Measurements from ENCODE around the gene DISP2.
A peak's percentile ranks its signal among the peaks of the same experiment; 100 is the strongest.

Gene DISP2

DNA sequence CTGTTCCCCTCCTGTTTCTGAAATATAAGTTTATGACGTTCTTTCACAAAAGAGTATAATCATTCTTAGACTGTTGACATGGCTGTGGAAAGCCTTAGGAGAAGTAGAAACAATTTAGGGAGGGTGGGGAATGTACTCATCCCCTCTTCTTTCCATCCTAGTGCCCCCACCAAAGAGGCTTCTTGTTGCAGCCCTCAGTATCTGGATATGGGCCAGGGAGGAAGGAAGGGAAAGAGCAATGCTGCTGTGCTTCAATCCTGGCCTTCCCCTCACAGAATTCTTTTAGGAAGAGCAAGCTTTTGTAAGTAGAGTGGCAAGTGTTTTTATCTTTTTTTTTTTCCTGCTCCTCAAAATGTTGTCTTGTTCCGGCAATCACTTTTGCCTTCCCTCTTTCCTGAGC lies 32.8 kb upstream of the DISP2 start:
- no peak for DNase-seq (ENCODE audit: low read depth in 1 of 2, low spot score in 1 of 2)

DNA sequence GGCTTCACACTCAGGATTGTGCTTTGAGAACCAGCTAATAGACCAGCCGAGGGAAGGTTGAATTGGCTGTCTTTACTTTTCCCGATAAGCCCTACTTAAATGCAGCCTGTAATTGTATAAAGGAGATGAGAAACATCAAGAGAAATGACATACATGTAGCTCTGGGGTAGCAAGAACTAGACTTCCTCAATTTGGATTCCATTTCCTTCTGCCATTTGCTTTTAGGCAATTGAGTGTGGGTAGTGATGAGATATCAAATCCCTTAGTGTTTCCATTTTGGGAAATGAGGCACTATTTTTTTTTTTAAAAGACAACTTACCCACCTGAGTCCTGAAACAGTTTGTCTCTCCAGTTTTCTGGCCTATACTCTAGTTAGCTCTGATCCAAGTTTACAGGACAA lies 32.3 kb upstream of the DISP2 start:
- no peak for DNase-seq (ENCODE audit: low read depth in 1 of 2, low spot score in 1 of 2)

- no peak for DNase-seq (ENCODE audit: low read depth in 1 of 2, low spot score in 1 of 2)
Observed at GRCh38 chr15:40327457-40327856, 30.6 kb upstream of the DISP2 start.

- DNase-seq (ENCODE audit: low read depth in 1 of 2, low spot score in 1 of 2), result no peak
Observed at GRCh38 chr15:40328176-40328575, 29.8 kb upstream of the DISP2 start.

DNA sequence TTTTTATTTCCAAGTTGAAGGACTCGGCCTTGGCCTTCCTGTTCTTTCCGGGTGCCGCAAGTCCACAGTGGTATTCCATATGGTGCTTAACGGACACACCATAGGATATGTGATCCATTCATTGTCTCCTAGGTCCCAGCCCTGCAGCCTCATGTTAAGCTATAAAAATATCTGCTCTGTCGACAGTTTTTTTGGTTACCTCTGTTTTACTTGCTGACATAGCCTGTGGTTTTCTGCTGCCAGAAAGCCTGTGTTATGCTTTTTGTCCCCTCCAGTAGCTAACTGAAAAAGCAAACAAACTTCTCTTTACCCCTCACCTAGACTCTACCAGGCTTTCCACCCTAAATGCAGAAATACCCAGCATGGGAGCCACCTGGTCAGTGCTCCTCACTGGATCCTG lies 29.3 kb upstream of the DISP2 start:
- DNase-seq (ENCODE audit: low read depth in 1 of 2, low spot score in 1 of 2), result no peak

GRCh38 chr15:40329804-40330203 lies 28.2 kb upstream of the DISP2 start:
- no peak for DNase-seq (ENCODE audit: low read depth in 1 of 2, low spot score in 1 of 2)

DNA sequence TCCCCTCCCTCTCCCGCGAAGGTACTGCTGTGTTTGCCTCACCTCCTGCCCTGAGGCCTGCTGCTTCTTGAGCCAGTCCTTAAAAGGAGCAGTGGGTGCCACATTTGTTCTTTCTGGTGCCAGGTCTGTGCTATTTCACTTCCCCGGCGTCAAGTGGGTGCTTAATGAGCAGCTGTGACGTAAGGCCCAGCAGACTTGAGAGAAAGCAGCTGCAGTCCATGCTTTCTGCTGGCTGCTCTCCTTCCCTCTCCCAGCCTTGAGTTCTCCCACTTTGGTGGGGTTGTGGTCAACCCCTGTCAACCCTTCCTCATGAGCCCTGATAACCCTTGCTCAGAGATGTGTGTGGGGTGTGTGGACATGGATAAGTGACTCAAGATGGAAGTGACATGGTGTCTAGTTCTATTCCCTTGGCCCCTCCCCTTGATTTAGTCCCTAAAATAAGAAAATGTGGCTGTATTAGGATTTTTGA lies 27.6 kb upstream of the DISP2 start:
- DNase-seq (ENCODE audit: low read depth in 1 of 2, low spot score in 1 of 2), result no peak

DNA sequence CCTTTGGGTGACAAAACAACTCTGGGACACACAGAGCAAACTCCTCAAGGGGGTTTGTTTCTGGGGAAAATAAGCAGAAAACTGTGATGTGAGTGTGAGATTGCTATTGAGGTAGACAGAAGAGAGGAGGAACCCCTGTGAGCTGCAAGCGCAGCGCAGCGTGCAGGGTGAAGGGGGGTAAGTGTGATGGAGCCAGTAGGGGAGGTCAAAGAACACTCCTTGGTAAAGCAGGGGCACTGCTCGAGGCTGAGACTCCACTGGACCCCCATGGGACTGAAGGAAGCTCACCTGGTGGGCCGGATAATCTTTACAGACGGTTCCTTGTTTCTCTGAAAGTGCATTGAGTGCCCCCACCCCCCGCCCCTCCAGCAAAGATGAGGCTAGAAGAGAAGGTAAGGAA lies 27.0 kb upstream of the DISP2 start:
- no peak for DNase-seq (ENCODE audit: low read depth in 1 of 2, low spot score in 1 of 2)

DNA sequence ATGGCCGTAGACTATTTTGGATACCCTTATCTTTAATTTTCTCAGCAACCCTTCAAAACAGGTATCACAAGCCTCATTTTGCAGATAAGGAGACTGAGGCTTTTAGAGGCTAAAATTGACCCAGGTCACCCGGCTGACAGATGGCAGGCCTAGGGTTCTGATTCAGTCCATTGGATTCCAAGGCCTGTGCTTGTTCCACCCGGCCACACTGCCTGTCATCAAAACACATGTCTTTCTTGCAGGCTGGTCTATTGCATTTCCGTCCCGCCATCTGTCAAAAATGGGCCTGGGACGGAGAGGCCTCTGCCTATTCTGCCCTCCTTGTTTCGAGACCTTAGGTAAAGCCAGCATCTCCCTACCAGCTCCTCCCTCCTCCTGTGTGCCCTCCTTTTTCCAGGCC lies 26.4 kb upstream of the DISP2 start:
- DNase-seq (ENCODE audit: low read depth in 1 of 2, low spot score in 1 of 2), result no peak

GRCh38 chr15:40332113-40332781 lies 25.8 kb upstream of the DISP2 start:
- no peak for DNase-seq (ENCODE audit: low read depth in 1 of 2, low spot score in 1 of 2)

DNA sequence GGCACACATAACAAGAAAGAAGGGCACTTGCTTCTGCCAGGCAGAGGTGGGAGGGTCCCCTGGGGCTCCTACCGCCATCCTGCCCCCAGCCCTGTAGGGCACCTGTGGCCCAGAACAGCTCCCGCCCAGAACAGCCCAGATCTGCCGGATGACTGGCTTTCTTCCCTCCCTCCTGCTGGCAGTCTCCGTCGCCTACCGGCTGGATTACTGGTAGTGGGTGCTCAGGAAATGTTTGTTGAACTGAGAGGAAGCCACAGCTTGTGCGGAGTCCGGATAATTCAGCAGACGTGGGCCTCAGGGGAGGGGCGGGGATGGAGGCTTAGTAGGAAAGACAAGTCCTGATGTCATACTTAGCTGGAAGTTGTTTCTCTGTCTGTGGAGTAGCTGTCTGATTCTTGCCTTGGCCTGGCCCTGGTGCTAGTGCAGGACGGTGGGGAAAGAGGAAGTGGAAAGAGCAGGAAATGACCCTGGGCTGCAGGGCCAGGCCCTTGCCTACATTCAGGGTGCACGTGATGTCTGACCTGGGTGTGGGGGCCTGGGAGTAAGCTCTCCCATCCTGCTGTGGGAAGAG lies 24.0 kb upstream of the DISP2 start:
- DNase-seq (ENCODE audit: low read depth in 1 of 2, low spot score in 1 of 2), result no peak

- DNase-seq (ENCODE audit: low read depth in 1 of 2, low spot score in 1 of 2), result no peak
Observed at GRCh38 chr15:40334541-40334940, 23.5 kb upstream of the DISP2 start.

- no peak for DNase-seq (ENCODE audit: low read depth in 1 of 2, low spot score in 1 of 2)
Observed at GRCh38 chr15:40334941-40335795, 22.9 kb upstream of the DISP2 start.

- no peak for DNase-seq (ENCODE audit: low read depth in 1 of 2, low spot score in 1 of 2)
Observed at GRCh38 chr15:40335938-40336743, 21.9 kb upstream of the DISP2 start.

- DNase-seq (ENCODE audit: low read depth in 1 of 2, low spot score in 1 of 2), result no peak
Observed at GRCh38 chr15:40336744-40337122, 21.3 kb upstream of the DISP2 start.

DNA sequence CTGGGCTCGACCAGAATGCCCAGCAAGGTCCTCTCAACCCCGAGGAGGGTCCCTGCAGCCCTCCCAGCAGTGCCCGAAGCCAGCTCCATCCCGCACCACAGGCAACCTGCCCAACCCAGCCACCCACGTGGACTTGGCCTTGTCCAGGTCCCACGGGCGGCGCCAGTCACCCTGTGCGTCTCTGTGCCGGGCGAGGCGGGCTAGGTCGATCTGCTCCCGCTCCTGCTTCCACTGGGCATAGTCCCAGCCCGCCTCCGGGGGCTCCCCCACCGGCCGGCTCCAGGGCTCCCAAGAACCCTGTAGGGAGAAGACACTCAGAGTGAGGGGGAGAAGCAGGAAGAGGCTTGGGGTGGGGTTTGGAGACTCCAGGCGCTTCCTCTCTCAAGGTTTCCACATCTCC lies 20.4 kb upstream of the DISP2 start:
- no peak for DNase-seq (ENCODE audit: low read depth in 1 of 2, low spot score in 1 of 2)

GRCh38 chr15:40338041-40338657 lies 19.9 kb upstream of the DISP2 start:
- peak; percentile 45 to 66 for DNase-seq (ENCODE audit: low read depth in 1 of 2, low spot score in 1 of 2)

GRCh38 chr15:40338921-40339620 lies 18.9 kb upstream of the DISP2 start:
- no peak for DNase-seq (ENCODE audit: low read depth in 1 of 2, low spot score in 1 of 2)

DNA sequence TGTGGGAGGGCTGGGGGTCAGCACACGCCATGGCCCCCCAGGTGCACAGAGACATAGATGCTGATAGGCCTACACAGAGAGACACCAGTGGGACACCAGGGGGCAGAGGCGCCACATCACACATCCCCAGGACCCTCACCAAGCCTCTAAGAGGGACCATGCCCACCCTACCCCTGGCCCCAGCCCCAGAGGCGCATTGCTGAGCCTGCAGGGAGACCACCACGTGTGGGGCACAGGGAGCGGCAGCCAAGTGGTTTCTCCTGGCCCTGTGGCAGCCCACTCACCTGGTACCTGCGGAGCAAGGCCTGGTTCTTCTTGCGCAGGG lies 18.4 kb upstream of the DISP2 start:
- DNase-seq (ENCODE audit: low read depth in 1 of 2, low spot score in 1 of 2), result no peak

DNA sequence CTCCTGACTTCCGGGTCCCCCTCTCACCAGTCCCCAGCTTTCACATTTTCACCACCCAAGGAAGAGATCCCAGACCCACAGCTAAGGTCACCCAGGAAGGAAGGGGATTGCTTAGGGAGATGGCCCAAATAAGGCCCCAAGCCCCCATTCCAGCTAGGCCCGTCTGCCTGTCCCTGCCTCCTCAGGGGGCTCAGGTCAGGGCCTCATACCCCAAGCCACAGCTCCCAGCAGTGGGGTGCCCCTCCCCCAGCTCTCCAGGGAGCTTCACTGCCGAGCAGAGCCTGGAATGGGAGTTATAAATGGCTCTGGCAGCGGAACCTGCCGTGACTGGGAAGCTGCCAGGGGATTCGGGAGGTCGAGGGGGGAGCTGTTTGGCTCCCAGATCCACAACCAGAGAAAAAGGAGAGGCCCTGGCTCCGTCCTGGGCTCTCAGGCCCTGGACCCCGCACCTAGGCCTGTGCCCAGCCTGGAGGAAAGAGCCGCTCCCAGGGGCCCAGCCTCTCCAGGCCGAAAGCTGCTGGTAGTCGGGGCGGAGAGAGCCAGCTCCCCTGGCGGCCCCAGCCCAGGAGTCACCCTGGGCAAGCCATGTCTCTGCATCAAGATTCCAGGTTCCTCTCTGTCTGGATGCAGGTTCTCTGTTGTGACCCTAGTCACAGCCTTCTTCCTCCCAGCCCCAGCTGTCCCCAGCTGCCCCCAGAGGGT lies 17.8 kb upstream of the DISP2 start:
- DNase-seq (ENCODE audit: low read depth in 1 of 2, low spot score in 1 of 2), result no peak

All from activated CD4-positive, alpha-beta T cell treated with anti-CD3 and anti-CD28 coated beads, Interleukin-2, amount 50 U/mL, for 24 hours (primary cell).